Measurements from ENCODE around the gene FLT3. TPM values are rescaled to one million over a fixed set of nuclear protein-coding genes. Genes with fewer than 3 reads are reported as not detected.

Gene FLT3
- total and polyA plus RNA-seq, 4 donors = 0.14 to 0.84 (median 0.42) TPM

DNA sequence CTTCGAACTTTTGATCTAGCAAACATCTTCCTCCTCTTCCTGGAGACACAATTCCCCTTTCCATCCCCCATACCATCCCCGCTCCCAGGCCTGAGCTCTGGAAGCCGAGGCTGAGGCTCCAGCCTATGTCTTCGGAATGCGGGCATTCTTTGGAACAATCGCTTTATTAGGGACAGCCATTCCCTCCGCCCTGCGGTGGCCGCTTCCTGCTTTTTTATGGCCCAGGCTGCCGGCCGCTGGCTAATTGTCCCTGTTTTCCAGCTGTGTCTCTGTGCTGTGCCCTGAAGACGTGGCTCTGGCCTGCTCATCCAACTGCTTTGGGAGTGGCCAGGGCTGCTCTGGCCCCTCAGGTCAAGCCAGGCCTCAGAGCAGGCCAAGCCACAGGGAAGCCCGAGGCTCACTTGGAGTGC lies 129.1 kb downstream of the FLT3 start:
- Histone ChIP-seq H3K4me3 (ENCODE audit: low read depth in 1 of 3, low read length in 3 of 3) (no peak overlapping the region), H3K9ac (ENCODE audit: low read depth in 1 of 2, low read length in 2 of 2) (no peak overlapping the region), H3K27me3 (ENCODE audit: control insufficient read depth in 4 of 4, insufficient read depth in 4 of 4, low read length in 3 of 4) (peaks cover 9 to 49% (median 27%) of the 10 kb centered on the region in 4 donors), H3K27ac (ENCODE audit: low read depth in 1 of 2, low read length in 2 of 2) (no peak overlapping the region), H3K9me3 (ENCODE audit: control insufficient read depth in 4 of 4, low read length in 3 of 4) (no peaks in the 10 kb centered on the region), H3K36me3 (ENCODE audit: control insufficient read depth in 4 of 4, insufficient read depth in 3 of 4, low read depth in 1 of 4, low read length in 3 of 4) (no peaks in the 10 kb centered on the region), H3K4me1 (ENCODE audit: control insufficient read depth in 4 of 4, insufficient read depth in 4 of 4, low read length in 3 of 4) (peaks cover 10 to 25% (median 18%) of the 10 kb centered on the region in 4 donors)
- no peak for DNase-seq (ENCODE audit: low spot score)
- 60% methylated on average over 13 of the region's 13 CpGs for WGBS
- TF ChIP-seq YY1 (IDR thresholded peaks at IDR 0.05) (no peak), HNF4G (IDR thresholded peaks at IDR 0.05) (no peak), FOXA2 (IDR thresholded peaks at IDR 0.05) (no peak), NR2F2 (IDR thresholded peaks at IDR 0.05) (no peak), GABPA (IDR thresholded peaks at IDR 0.05 in 1 of 2, conservative IDR thresholded peaks at IDR 0.05 in 1 of 2) (no peak), RAD21 (IDR thresholded peaks at IDR 0.05) (no peak), FOXA1 (IDR thresholded peaks at IDR 0.05) (no peak), RXRA (IDR thresholded peaks at IDR 0.05) (no peak), JUND (IDR thresholded peaks at IDR 0.05) (no peak), TAF1 (conservative IDR thresholded peaks at IDR 0.05) (no peak), EGR1 (IDR thresholded peaks at IDR 0.05; ENCODE audit: low read depth in 2 of 2) (no peak), SP1 (IDR thresholded peaks at IDR 0.05) (no peak), HNF4A (conservative IDR thresholded peaks at IDR 0.05) (no peak)
- TF ChIP-seq, protein P1, sequence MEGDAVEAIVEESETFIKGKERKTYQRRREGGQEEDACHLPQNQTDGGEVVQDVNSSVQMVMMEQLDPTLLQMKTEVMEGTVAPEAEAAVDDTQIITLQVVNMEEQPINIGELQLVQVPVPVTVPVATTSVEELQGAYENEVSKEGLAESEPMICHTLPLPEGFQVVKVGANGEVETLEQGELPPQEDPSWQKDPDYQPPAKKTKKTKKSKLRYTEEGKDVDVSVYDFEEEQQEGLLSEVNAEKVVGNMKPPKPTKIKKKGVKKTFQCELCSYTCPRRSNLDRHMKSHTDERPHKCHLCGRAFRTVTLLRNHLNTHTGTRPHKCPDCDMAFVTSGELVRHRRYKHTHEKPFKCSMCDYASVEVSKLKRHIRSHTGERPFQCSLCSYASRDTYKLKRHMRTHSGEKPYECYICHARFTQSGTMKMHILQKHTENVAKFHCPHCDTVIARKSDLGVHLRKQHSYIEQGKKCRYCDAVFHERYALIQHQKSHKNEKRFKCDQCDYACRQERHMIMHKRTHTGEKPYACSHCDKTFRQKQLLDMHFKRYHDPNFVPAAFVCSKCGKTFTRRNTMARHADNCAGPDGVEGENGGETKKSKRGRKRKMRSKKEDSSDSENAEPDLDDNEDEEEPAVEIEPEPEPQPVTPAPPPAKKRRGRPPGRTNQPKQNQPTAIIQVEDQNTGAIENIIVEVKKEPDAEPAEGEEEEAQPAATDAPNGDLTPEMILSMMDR (IDR thresholded peaks at IDR 0.05; ENCODE audit: low read depth, low read length, missing input control) = no peak
- TF ChIP-seq, protein P2, sequence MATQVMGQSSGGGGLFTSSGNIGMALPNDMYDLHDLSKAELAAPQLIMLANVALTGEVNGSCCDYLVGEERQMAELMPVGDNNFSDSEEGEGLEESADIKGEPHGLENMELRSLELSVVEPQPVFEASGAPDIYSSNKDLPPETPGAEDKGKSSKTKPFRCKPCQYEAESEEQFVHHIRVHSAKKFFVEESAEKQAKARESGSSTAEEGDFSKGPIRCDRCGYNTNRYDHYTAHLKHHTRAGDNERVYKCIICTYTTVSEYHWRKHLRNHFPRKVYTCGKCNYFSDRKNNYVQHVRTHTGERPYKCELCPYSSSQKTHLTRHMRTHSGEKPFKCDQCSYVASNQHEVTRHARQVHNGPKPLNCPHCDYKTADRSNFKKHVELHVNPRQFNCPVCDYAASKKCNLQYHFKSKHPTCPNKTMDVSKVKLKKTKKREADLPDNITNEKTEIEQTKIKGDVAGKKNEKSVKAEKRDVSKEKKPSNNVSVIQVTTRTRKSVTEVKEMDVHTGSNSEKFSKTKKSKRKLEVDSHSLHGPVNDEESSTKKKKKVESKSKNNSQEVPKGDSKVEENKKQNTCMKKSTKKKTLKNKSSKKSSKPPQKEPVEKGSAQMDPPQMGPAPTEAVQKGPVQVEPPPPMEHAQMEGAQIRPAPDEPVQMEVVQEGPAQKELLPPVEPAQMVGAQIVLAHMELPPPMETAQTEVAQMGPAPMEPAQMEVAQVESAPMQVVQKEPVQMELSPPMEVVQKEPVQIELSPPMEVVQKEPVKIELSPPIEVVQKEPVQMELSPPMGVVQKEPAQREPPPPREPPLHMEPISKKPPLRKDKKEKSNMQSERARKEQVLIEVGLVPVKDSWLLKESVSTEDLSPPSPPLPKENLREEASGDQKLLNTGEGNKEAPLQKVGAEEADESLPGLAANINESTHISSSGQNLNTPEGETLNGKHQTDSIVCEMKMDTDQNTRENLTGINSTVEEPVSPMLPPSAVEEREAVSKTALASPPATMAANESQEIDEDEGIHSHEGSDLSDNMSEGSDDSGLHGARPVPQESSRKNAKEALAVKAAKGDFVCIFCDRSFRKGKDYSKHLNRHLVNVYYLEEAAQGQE (IDR thresholded peaks at IDR 0.05) = no peak
- TF ChIP-seq, protein P3, sequence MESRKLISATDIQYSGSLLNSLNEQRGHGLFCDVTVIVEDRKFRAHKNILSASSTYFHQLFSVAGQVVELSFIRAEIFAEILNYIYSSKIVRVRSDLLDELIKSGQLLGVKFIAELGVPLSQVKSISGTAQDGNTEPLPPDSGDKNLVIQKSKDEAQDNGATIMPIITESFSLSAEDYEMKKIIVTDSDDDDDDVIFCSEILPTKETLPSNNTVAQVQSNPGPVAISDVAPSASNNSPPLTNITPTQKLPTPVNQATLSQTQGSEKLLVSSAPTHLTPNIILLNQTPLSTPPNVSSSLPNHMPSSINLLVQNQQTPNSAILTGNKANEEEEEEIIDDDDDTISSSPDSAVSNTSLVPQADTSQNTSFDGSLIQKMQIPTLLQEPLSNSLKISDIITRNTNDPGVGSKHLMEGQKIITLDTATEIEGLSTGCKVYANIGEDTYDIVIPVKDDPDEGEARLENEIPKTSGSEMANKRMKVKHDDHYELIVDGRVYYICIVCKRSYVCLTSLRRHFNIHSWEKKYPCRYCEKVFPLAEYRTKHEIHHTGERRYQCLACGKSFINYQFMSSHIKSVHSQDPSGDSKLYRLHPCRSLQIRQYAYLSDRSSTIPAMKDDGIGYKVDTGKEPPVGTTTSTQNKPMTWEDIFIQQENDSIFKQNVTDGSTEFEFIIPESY (IDR thresholded peaks at IDR 0.05) = no peak
- TF ChIP-seq, protein P4, sequence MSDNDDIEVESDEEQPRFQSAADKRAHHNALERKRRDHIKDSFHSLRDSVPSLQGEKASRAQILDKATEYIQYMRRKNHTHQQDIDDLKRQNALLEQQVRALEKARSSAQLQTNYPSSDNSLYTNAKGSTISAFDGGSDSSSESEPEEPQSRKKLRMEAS (IDR thresholded peaks at IDR 0.05) = no peak

All from liver (tissue), 9 donors.